ENCODE data around the gene ITPR1.

ITPR1 gene

DNA sequence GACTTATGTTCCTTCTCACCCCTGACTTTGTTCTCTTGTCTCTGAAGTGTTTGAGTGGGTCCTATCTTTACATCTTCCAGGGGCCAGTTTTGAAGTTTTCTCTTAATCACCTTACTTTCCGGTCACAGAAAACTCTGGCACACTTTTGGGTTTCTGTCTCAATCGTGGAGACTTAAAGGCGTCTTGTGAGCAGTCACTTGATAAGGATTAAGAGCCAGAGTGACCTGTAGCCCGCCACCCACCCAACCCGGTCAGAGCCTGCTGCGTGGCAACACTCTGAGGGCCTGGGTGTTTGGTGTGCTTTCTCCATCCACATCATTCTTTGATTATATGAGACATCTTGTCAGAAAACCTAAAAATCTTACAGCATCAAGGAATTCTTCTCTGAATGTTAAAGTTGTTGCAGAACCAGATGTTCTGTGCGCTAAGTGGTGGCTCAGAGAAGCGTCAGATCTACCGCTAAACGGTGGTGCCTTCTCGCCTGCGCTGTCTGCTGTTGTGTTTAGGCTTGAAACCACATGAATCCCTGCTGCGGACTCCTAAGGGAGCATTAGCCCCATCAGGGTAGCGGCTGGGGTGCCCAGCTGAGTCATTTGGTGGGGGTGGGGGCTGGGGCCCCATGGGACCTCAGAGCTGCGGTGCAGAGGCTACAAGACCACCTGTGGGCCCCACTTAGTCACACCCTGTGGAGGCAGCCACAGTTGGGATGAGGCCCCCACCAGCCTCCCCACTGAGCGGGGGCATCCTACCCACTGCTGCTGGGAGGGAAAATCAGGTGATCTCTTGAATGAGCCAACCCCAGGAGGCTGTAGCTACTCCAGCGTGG is 327.4 kb downstream of the ITPR1 start:
- Histone ChIP-seq H3K4me3 (replicated peaks; ENCODE audit: insufficient read depth, low read length) (no peak overlapping the region), H3K27ac (replicated peaks) (no peak overlapping the region), H3K27me3 (ENCODE audit: insufficient read depth, poor library complexity, severe bottlenecking) (no peaks in the 10 kb centered on the region)
- TF ChIP-seq POLR2AphosphoS5 (IDR thresholded peaks at IDR 0.05; ENCODE audit: low read depth) (no peak), SPI1 (IDR thresholded peaks at IDR 0.05; ENCODE audit: borderline replicate concordance, low read depth) (no peak), CTCF (IDR thresholded peaks at IDR 0.05; ENCODE audit: insufficient read depth, low read length) (no peak), GABPA (IDR thresholded peaks at IDR 0.05; ENCODE audit: low read depth) (no peak)
- TF ChIP-seq, protein P1, sequence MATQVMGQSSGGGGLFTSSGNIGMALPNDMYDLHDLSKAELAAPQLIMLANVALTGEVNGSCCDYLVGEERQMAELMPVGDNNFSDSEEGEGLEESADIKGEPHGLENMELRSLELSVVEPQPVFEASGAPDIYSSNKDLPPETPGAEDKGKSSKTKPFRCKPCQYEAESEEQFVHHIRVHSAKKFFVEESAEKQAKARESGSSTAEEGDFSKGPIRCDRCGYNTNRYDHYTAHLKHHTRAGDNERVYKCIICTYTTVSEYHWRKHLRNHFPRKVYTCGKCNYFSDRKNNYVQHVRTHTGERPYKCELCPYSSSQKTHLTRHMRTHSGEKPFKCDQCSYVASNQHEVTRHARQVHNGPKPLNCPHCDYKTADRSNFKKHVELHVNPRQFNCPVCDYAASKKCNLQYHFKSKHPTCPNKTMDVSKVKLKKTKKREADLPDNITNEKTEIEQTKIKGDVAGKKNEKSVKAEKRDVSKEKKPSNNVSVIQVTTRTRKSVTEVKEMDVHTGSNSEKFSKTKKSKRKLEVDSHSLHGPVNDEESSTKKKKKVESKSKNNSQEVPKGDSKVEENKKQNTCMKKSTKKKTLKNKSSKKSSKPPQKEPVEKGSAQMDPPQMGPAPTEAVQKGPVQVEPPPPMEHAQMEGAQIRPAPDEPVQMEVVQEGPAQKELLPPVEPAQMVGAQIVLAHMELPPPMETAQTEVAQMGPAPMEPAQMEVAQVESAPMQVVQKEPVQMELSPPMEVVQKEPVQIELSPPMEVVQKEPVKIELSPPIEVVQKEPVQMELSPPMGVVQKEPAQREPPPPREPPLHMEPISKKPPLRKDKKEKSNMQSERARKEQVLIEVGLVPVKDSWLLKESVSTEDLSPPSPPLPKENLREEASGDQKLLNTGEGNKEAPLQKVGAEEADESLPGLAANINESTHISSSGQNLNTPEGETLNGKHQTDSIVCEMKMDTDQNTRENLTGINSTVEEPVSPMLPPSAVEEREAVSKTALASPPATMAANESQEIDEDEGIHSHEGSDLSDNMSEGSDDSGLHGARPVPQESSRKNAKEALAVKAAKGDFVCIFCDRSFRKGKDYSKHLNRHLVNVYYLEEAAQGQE (IDR thresholded peaks at IDR 0.05; ENCODE audit: insufficient replicate concordance, low read depth), result no peak
- DNase-seq (ENCODE audit: low read depth in 1 of 2, low spot score in 1 of 2), result no peak

- H3K4me3 ChIP-seq (replicated peaks; ENCODE audit: insufficient read depth, low read length), result no peak overlapping the region
- TF ChIP-seq SPI1 (IDR thresholded peaks at IDR 0.05; ENCODE audit: borderline replicate concordance, low read depth) (no peak), CTCF (IDR thresholded peaks at IDR 0.05; ENCODE audit: insufficient read depth, low read length) (no peak), POLR2AphosphoS5 (IDR thresholded peaks at IDR 0.05; ENCODE audit: low read depth) (no peak)
- TF ChIP-seq, protein P1 (IDR thresholded peaks at IDR 0.05; ENCODE audit: insufficient replicate concordance, low read depth), result no peak
- no peak overlapping the region for H3K27ac ChIP-seq (replicated peaks)
- no peaks in the 10 kb centered on the region for H3K27me3 ChIP-seq (ENCODE audit: insufficient read depth, poor library complexity, severe bottlenecking)
- no peak for DNase-seq (ENCODE audit: low read depth in 1 of 2, low spot score in 1 of 2)
Measured at GRCh38 chr3:4821338-4821737, 328.2 kb downstream of the ITPR1 start.

DNA sequence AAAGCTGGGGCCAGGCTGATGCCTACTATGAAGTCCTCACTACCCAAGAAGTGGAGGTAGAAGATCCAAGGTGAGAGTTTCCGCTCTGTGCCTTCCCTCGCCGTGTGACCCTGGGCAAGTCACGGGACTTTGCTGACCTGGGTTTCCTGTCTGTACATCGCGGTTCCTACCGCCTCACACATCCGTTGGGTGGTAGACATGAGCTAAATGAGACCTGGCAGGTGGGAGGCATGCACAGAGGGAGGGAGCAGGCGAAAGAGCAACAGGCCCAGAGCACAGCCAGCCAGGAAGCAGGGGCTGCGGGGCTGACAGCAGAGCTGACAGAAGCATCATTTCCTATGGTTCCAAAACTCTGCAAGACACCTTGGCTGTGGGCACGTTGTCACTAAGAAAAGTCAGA is 328.8 kb downstream of the ITPR1 start:
- DNase-seq (ENCODE audit: low read depth in 1 of 2, low spot score in 1 of 2), result no peak
- no peaks in the 10 kb centered on the region for H3K27me3 ChIP-seq (ENCODE audit: insufficient read depth, poor library complexity, severe bottlenecking)
- no peak overlapping the region for H3K4me3 ChIP-seq (replicated peaks; ENCODE audit: insufficient read depth, low read length)
- H3K27ac ChIP-seq (replicated peaks), result no peak overlapping the region
- no peak for TF ChIP-seq CTCF (IDR thresholded peaks at IDR 0.05; ENCODE audit: insufficient read depth, low read length)
- TF ChIP-seq SPI1 (IDR thresholded peaks at IDR 0.05; ENCODE audit: borderline replicate concordance, low read depth), result no peak
- no peak for TF ChIP-seq POLR2AphosphoS5 (IDR thresholded peaks at IDR 0.05; ENCODE audit: low read depth)
- TF ChIP-seq GABPA (IDR thresholded peaks at IDR 0.05; ENCODE audit: low read depth), result no peak
- TF ChIP-seq, protein P1 (IDR thresholded peaks at IDR 0.05; ENCODE audit: insufficient replicate concordance, low read depth), result no peak

All from HL-60 (cell line).